ENCODE results near the gene STK24. TPM values are rescaled to one million over a fixed set of nuclear protein-coding genes. Genes with fewer than 3 reads are reported as not detected.

Gene STK24
- total RNA-seq, 2 donors from 2014 or later: 115 to 125 TPM

GRCh38 chr13:98528663-98529064 lies 48.2 kb downstream of the STK24 start:
- no peak overlapping the region for H3K27ac ChIP-seq (ENCODE audit: low read depth, low read length)
- no peaks in the 10 kb centered on the region for H3K9me3 ChIP-seq (ENCODE audit: control insufficient read depth, low read length)
- peaks cover 14% of the 10 kb centered on the region for H3K4me1 ChIP-seq (ENCODE audit: control insufficient read depth, insufficient read depth, low read length)
- H3K4me3 ChIP-seq (ENCODE audit: low read length): no peak overlapping the region
- Mint-ChIP-seq H3K4me1 (peaks cover 51% of the 10 kb centered on the region), H3K36me3 (ENCODE audit: low read depth) (no peaks in the 10 kb centered on the region), H3K4me3 (no peak overlapping the region), H3K9me3 (no peaks in the 10 kb centered on the region), H3K27me3 (ENCODE audit: insufficient read depth) (no peaks in the 10 kb centered on the region), H3K27ac (no peak overlapping the region)
- TF ChIP-seq CTCF (conservative IDR thresholded peaks at IDR 0.05): no peak
- H3K36me3 ChIP-seq (ENCODE audit: control insufficient read depth, insufficient read depth, low read length): no peaks in the 10 kb centered on the region
- H3K27me3 ChIP-seq (ENCODE audit: control insufficient read depth, insufficient read depth, low read length, poor library complexity, severe bottlenecking): no peaks in the 10 kb centered on the region
- no peak for DNase-seq
- H3K9ac ChIP-seq (ENCODE audit: extremely low read depth, low read length, poor library complexity, severe bottlenecking): no peak overlapping the region
- 92 to 100% methylated on average over 2 to 8 of the region's 8 CpGs for WGBS, 2 experiments (ENCODE audit: insufficient coverage in 1 of 2, insufficient read length in 1 of 2)

DNA sequence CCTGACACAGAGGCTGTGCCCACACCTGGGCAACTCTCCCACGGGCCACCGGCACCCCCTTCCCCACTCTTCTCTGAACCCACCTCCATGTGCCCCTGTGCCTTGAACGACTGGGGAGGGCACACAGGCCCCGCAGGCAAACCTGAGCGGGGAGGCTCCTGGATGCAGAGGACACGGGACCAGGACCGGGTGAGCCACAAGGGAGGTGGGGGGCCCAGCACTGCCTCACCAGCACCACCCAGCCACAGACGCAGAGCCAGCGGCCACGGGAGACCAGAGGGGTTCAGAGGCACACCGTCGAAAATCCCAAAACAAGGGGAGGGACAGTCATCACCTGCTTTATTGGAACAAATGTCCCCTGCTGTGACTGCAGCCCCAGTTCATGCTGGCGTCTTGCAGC lies 49.4 kb downstream of the STK24 start:
- H3K4me1 ChIP-seq (ENCODE audit: control insufficient read depth, insufficient read depth, low read length): peaks cover 19% of the 10 kb centered on the region
- 90 to 92% methylated on average over 9 to 13 of the region's 13 CpGs for WGBS, 2 experiments (ENCODE audit: insufficient coverage in 1 of 2, insufficient read length in 1 of 2)
- no peaks in the 10 kb centered on the region for H3K9me3 ChIP-seq (ENCODE audit: control insufficient read depth, low read length)
- no peak for DNase-seq
- H3K9ac ChIP-seq (ENCODE audit: extremely low read depth, low read length, poor library complexity, severe bottlenecking): no peak overlapping the region
- no peak overlapping the region for H3K27ac ChIP-seq (ENCODE audit: low read depth, low read length)
- no peak for TF ChIP-seq CTCF (conservative IDR thresholded peaks at IDR 0.05)
- Mint-ChIP-seq H3K4me3 (no peak overlapping the region), H3K4me1 (peaks cover 59% of the 10 kb centered on the region), H3K9me3 (no peaks in the 10 kb centered on the region), H3K36me3 (ENCODE audit: low read depth) (no peaks in the 10 kb centered on the region), H3K27ac (no peak overlapping the region), H3K27me3 (ENCODE audit: insufficient read depth) (no peaks in the 10 kb centered on the region)
- H3K4me3 ChIP-seq (ENCODE audit: low read length): no peak overlapping the region
- H3K36me3 ChIP-seq (ENCODE audit: control insufficient read depth, insufficient read depth, low read length): no peaks in the 10 kb centered on the region
- H3K27me3 ChIP-seq (ENCODE audit: control insufficient read depth, insufficient read depth, low read length, poor library complexity, severe bottlenecking): no peaks in the 10 kb centered on the region

- no peaks in the 10 kb centered on the region for H3K27me3 ChIP-seq (ENCODE audit: control insufficient read depth, insufficient read depth, low read length, poor library complexity, severe bottlenecking)
- no peak for DNase-seq
- Mint-ChIP-seq H3K27ac (peak overlapping the region; percentile 52), H3K27me3 (ENCODE audit: insufficient read depth) (no peaks in the 10 kb centered on the region), H3K4me1 (peaks cover 72% of the 10 kb centered on the region), H3K4me3 (no peak overlapping the region), H3K36me3 (ENCODE audit: low read depth) (no peaks in the 10 kb centered on the region), H3K9me3 (no peaks in the 10 kb centered on the region)
- WGBS, 2 experiments (ENCODE audit: insufficient coverage in 1 of 2, insufficient read length in 1 of 2): 77 to 84% methylated on average over 2 of the region's 2 CpGs
- no peak overlapping the region for H3K4me3 ChIP-seq (ENCODE audit: low read length)
- peaks cover 19% of the 10 kb centered on the region for H3K4me1 ChIP-seq (ENCODE audit: control insufficient read depth, insufficient read depth, low read length)
- H3K9ac ChIP-seq (ENCODE audit: extremely low read depth, low read length, poor library complexity, severe bottlenecking): no peak overlapping the region
- H3K9me3 ChIP-seq (ENCODE audit: control insufficient read depth, low read length): no peaks in the 10 kb centered on the region
- no peak overlapping the region for H3K27ac ChIP-seq (ENCODE audit: low read depth, low read length)
- no peak for TF ChIP-seq CTCF (conservative IDR thresholded peaks at IDR 0.05)
- H3K36me3 ChIP-seq (ENCODE audit: control insufficient read depth, insufficient read depth, low read length): no peaks in the 10 kb centered on the region
These were observed 50.8 kb downstream of the STK24 start for GRCh38 chr13:98526182-98526512.

All from endodermal cell (in vitro differentiated cells).